Neural crest cell (in vitro differentiated cells): Measurements from ENCODE around the gene TMIGD2. TPM values are rescaled to one million over a fixed set of nuclear protein-coding genes. Genes with fewer than 3 reads are reported as not detected.

Source experiments
- DNase-seq: peaks from one replicate; pipeline ENCODE4 v3.0.0; 2021; ENCODE audit warnings: low read depth, mixed read lengths, low spot score
- H3K27ac Mint-ChIP-seq: one replicate; pipeline ENCODE4 v1.8.0; 2021; ENCODE audit warnings: mild to moderate bottlenecking, mixed read lengths; ENCODE audit not compliant: unreplicated experiment
- H3K27me3 Mint-ChIP-seq: 2 replicates; pipeline ENCODE4 v1.8.0; 2021; ENCODE audit warnings: low read depth, mild to moderate bottlenecking, mixed read lengths
- H3K36me3 Mint-ChIP-seq: 2 replicates; pipeline ENCODE4 v1.8.0; 2021; ENCODE audit warnings: low read depth, mild to moderate bottlenecking, mixed read lengths
- H3K4me1 Mint-ChIP-seq: 2 replicates; pipeline ENCODE4 v1.8.0; 2021; ENCODE audit warnings: mixed read lengths
- H3K4me3 Mint-ChIP-seq: one replicate; pipeline ENCODE4 v1.8.0; 2021; ENCODE audit warnings: mild to moderate bottlenecking, mixed read lengths
- H3K9me3 Mint-ChIP-seq: 2 replicates; pipeline ENCODE4 v1.8.0; 2021; ENCODE audit warnings: mixed read lengths
- CTCF ChIP-seq: fragments of 200-600 bp; sonication (generic); conservative IDR thresholded peaks from 2 replicates; pipeline ENCODE4 v1.5.0; 2021; ENCODE audit warnings: antibody characterized with exemption, mild to moderate bottlenecking
- total RNA-seq: library from RNA; stranded (reverse); gene quantifications from 2 replicates; pipeline ENCODE4 v1.2.1, GENCODE V29; 2021

TMIGD2 gene
- total RNA-seq, 1 donor from 2014 or later = not detected

GRCh38 chr19:4272894-4273293 is 29.3 kb downstream of the TMIGD2 start:
- TF ChIP-seq CTCF = no peak
- H3K27ac Mint-ChIP-seq = no peak overlapping the region
- no peak overlapping the region for H3K4me3 Mint-ChIP-seq

GRCh38 chr19:4268816-4269430 is 33.3 kb downstream of the TMIGD2 start:
- peaks cover 4% of the 10 kb centered on the region for H3K4me1 Mint-ChIP-seq
- H3K4me3 Mint-ChIP-seq = no peak overlapping the region
- H3K9me3 Mint-ChIP-seq = no peaks in the 10 kb centered on the region
- H3K36me3 Mint-ChIP-seq = no peaks in the 10 kb centered on the region
- no peak for DNase-seq
- no peak for TF ChIP-seq CTCF
- no peaks in the 10 kb centered on the region for H3K27me3 Mint-ChIP-seq
- no peak overlapping the region for H3K27ac Mint-ChIP-seq

More at GRCh38 chr19:4272894-4273293, 29.3 kb downstream of the TMIGD2 start:
- no peaks in the 10 kb centered on the region for H3K9me3 Mint-ChIP-seq
- H3K27me3 Mint-ChIP-seq = peaks cover 15% of the 10 kb centered on the region
- no peaks in the 10 kb centered on the region for H3K36me3 Mint-ChIP-seq
- no peak for DNase-seq
- H3K4me1 Mint-ChIP-seq = no peaks in the 10 kb centered on the region

GRCh38 chr19:4267901-4268815 is 34.0 kb downstream of the TMIGD2 start:
- Mint-ChIP-seq H3K27ac (no peak overlapping the region), H3K27me3 (no peaks in the 10 kb centered on the region), H3K4me1 (peaks cover 4% of the 10 kb centered on the region), H3K9me3 (no peaks in the 10 kb centered on the region), H3K36me3 (no peaks in the 10 kb centered on the region), H3K4me3 (no peak overlapping the region)
- no peak for TF ChIP-seq CTCF
- no peak for DNase-seq

- no peaks in the 10 kb centered on the region for H3K27me3 Mint-ChIP-seq
- TF ChIP-seq CTCF = peak; percentile 85
- no peaks in the 10 kb centered on the region for H3K36me3 Mint-ChIP-seq
- peaks cover 4% of the 10 kb centered on the region for H3K4me1 Mint-ChIP-seq
- H3K4me3 Mint-ChIP-seq = no peak overlapping the region
- DNase-seq = peak; percentile 71
- no peaks in the 10 kb centered on the region for H3K9me3 Mint-ChIP-seq
- no peak overlapping the region for H3K27ac Mint-ChIP-seq
Observed at GRCh38 chr19:4267101-4267900, 34.9 kb downstream of the TMIGD2 start.

- Mint-ChIP-seq H3K4me1 (peaks cover 4% of the 10 kb centered on the region), H3K36me3 (no peaks in the 10 kb centered on the region), H3K4me3 (no peak overlapping the region), H3K9me3 (no peaks in the 10 kb centered on the region), H3K27me3 (no peaks in the 10 kb centered on the region), H3K27ac (no peak overlapping the region)
- TF ChIP-seq CTCF = no peak
- no peak for DNase-seq
Observed at GRCh38 chr19:4266253-4267000, 35.8 kb downstream of the TMIGD2 start.
